GM21529 (cell line): ENCODE data around the gene DCAF17.
"Not testable (repeated sequence)": the region's sequence is repeated elsewhere in the genome, so short reads cannot be mapped to it uniquely, and the experiment has no call there.

ENCODE experiments used
- ATAC-seq: cut with Tn5 transposase; IDR thresholded peaks from one replicate; pipeline ENCODE4 v1.9.1; 2021; ENCODE audit not compliant: unreplicated experiment

The DCAF17 gene

GRCh38 chr2:171410101-171410500 lies 23.9 kb upstream of the DCAF17 start:
- ATAC-seq, result no peak

- ATAC-seq, result no peak
Measured at GRCh38 chr2:171410624-171411023, 23.4 kb upstream of the DCAF17 start.

- ATAC-seq, result no peak
Measured at GRCh38 chr2:171411214-171411613, 22.8 kb upstream of the DCAF17 start.

- ATAC-seq, result no peak
Measured at GRCh38 chr2:171411791-171412483, 22.1 kb upstream of the DCAF17 start.

- no peak for ATAC-seq
Measured at GRCh38 chr2:171412571-171413175, 21.4 kb upstream of the DCAF17 start.

GRCh38 chr2:171414645-171415044 lies 19.4 kb upstream of the DCAF17 start:
- not testable (repeated sequence) for ATAC-seq

- peak; percentile 95 for ATAC-seq
Measured at GRCh38 chr2:171416009-171416926, 17.8 kb upstream of the DCAF17 start.

GRCh38 chr2:171419333-171419732 lies 14.7 kb upstream of the DCAF17 start:
- no peak for ATAC-seq

- no peak for ATAC-seq
Measured at GRCh38 chr2:171420728-171421563, 13.1 kb upstream of the DCAF17 start.

- not testable (repeated sequence) for ATAC-seq
Measured at GRCh38 chr2:171422710-171423495, 11.1 kb upstream of the DCAF17 start.

GRCh38 chr2:171430516-171431410 lies 3.3 kb upstream of the DCAF17 start:
- ATAC-seq, result no peak

GRCh38 chr2:171431677-171432167 lies 2.3 kb upstream of the DCAF17 start:
- no peak for ATAC-seq

GRCh38 chr2:171432206-171432968 lies 1.6 kb upstream of the DCAF17 start:
- ATAC-seq, result no peak

- ATAC-seq, result no peak
Measured at GRCh38 chr2:171432969-171433762, 860 bp upstream of the DCAF17 start.

GRCh38 chr2:171433763-171434012 lies 338 bp upstream of the DCAF17 start, which contains the start of gene METTL8:
Gene METTL8, minus strand, starts transcription at chr2:171433990. Its CDS starts 41,805 bp downstream, at chr2:171392185.
- ATAC-seq, result no peak

GRCh38 chr2:171436307-171436706 lies 2.3 kb downstream of the DCAF17 start:
- ATAC-seq, result no peak

GRCh38 chr2:171441470-171441869 lies 7.4 kb downstream of the DCAF17 start:
- ATAC-seq, result no peak
